HepG2 (cell line): ENCODE results near the gene HUNK.

Experiments used
- AGO1 ChIP-seq: fragments of 200-400 bp; formaldehyde crosslinking; IDR thresholded peaks from 2 replicates; pipeline ENCODE4 v1.6.1; 2017; ENCODE audit warnings: mild to moderate bottlenecking, low read depth, low read length, moderate library complexity; ENCODE audit not compliant: poor library complexity, severe bottlenecking
- HOXA7 ChIP-seq: sonication (generic); formaldehyde crosslinking; IDR thresholded peaks from 2 replicates; pipeline ENCODE4 v1.8.1; 2022; ENCODE audit warnings: mild to moderate bottlenecking, missing genetic modification reagents, moderate library complexity
- KDM5B ChIP-seq: sonication (generic); formaldehyde crosslinking; IDR thresholded peaks from 2 replicates; pipeline ENCODE4 v1.4.0; 2020; ENCODE audit warnings: missing genetic modification reagents, mild to moderate bottlenecking, borderline replicate concordance
- MYNN ChIP-seq: sonication (generic); formaldehyde crosslinking; IDR thresholded peaks from 2 replicates; pipeline ENCODE4 v1.4.0; 2020; ENCODE audit warnings: mild to moderate bottlenecking, low read depth, missing genetic modification reagents
- NFE2L1 ChIP-seq: sonication (generic); formaldehyde crosslinking; IDR thresholded peaks from 2 replicates; pipeline ENCODE4 v1.4.0; 2020; ENCODE audit warnings: missing genetic modification reagents, mild to moderate bottlenecking, borderline replicate concordance
- NFYC ChIP-seq: IDR thresholded peaks from 2 replicates; pipeline ENCODE4 v1.6.1; 2016; ENCODE audit warnings: missing genetic modification reagents, missing compliant biosample characterization
- ZBTB21 ChIP-seq: sonication (generic); formaldehyde crosslinking; IDR thresholded peaks from 2 replicates; pipeline ENCODE4 v1.4.0; 2020; ENCODE audit warnings: missing genetic modification reagents
- ZNF550 ChIP-seq: sonication (generic); formaldehyde crosslinking; IDR thresholded peaks from 2 replicates; pipeline ENCODE4 v1.4.0; 2020; ENCODE audit warnings: mild to moderate bottlenecking, missing genetic modification reagents, borderline replicate concordance
- TF ChIP-seq, protein P1 (sequence below): sonication (generic); formaldehyde crosslinking; IDR thresholded peaks from 2 replicates; pipeline ENCODE4 v1.5.0; 2020; ENCODE audit warnings: mild to moderate bottlenecking, missing genetic modification reagents, moderate library complexity
- TF ChIP-seq, protein P2 (sequence below): sonication (generic); formaldehyde crosslinking; IDR thresholded peaks from 2 replicates; pipeline ENCODE4 v1.4.0; 2020; ENCODE audit warnings: missing genetic modification reagents
- TF ChIP-seq, protein P3 (sequence below): IDR thresholded peaks from 2 replicates; pipeline ENCODE4 v1.6.1; 2016; ENCODE audit warnings: missing compliant biosample characterization, missing genetic modification reagents, borderline replicate concordance

DNA sequence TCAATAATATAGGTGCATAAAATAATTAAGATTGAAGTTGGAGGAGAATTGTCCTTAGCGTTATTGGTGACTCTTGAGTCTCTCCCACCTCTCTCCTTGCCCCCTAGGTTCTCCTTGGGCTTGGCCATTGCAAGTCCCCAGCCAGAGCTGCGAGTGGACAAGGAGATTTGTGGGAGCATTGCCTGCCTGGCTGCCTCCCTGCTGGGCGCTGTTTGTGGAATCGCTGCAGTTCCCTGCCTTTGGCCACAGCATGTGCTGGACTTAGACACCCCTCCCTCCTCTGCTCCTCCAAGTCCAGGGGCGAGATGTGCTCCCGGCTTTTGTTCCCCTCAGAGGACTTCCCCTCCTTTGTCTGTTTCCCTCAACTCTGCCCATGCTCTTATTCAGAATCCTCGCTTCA, 21.9 kb upstream of the HUNK start:
- TF ChIP-seq, protein P1, sequence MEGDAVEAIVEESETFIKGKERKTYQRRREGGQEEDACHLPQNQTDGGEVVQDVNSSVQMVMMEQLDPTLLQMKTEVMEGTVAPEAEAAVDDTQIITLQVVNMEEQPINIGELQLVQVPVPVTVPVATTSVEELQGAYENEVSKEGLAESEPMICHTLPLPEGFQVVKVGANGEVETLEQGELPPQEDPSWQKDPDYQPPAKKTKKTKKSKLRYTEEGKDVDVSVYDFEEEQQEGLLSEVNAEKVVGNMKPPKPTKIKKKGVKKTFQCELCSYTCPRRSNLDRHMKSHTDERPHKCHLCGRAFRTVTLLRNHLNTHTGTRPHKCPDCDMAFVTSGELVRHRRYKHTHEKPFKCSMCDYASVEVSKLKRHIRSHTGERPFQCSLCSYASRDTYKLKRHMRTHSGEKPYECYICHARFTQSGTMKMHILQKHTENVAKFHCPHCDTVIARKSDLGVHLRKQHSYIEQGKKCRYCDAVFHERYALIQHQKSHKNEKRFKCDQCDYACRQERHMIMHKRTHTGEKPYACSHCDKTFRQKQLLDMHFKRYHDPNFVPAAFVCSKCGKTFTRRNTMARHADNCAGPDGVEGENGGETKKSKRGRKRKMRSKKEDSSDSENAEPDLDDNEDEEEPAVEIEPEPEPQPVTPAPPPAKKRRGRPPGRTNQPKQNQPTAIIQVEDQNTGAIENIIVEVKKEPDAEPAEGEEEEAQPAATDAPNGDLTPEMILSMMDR (CRISPR knock-in tag), result no peak
- TF ChIP-seq KDM5B (no peak), ZBTB21 (no peak), AGO1 (no peak), HOXA7 (CRISPR knock-in tag) (no peak), ZNF550 (CRISPR knock-in tag) (no peak), NFE2L1 (CRISPR knock-in tag) (no peak), NFYC (CRISPR knock-in tag) (no peak), MYNN (CRISPR knock-in tag) (no peak)
- TF ChIP-seq, protein P2, sequence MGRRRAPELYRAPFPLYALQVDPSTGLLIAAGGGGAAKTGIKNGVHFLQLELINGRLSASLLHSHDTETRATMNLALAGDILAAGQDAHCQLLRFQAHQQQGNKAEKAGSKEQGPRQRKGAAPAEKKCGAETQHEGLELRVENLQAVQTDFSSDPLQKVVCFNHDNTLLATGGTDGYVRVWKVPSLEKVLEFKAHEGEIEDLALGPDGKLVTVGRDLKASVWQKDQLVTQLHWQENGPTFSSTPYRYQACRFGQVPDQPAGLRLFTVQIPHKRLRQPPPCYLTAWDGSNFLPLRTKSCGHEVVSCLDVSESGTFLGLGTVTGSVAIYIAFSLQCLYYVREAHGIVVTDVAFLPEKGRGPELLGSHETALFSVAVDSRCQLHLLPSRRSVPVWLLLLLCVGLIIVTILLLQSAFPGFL (CRISPR knock-in tag), result no peak
- TF ChIP-seq, protein P3, sequence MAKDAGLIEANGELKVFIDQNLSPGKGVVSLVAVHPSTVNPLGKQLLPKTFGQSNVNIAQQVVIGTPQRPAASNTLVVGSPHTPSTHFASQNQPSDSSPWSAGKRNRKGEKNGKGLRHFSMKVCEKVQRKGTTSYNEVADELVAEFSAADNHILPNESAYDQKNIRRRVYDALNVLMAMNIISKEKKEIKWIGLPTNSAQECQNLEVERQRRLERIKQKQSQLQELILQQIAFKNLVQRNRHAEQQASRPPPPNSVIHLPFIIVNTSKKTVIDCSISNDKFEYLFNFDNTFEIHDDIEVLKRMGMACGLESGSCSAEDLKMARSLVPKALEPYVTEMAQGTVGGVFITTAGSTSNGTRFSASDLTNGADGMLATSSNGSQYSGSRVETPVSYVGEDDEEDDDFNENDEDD (CRISPR knock-in tag), result no peak
